ENCODE results near the gene A4GALT. TPM values are rescaled to one million over a fixed set of nuclear protein-coding genes. Genes with fewer than 3 reads are reported as not detected.
A peak's percentile ranks its signal among the peaks of the same experiment; 100 is the strongest.

The A4GALT gene
- total RNA-seq, 1 donor from 2014 or later: 16.9 TPM

DNA sequence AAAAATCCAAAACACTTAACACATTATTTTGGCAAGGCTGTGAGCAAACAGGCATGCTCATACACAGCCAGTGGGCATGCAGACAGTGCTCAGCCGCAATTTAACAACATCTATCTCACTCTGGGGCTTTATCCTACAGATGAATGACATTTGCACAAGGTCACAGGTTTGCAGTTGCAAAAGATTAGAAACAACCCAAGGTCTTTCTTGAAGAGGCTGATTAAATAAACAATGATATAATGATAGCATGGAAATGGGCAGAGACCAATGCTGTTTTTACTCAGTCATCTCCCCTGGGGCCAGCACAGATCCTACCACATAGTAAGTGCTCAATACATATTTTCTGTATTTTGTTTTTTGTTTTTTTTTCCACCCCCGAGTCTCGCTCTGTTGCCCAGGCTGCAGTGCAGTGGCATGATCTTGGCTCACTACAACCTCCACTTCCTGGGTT, 9.4 kb downstream of the A4GALT start:
- ATAC-seq (ENCODE audit: low read depth) (peak; percentile 56), DNase-seq (no peak)
- intact Hi-C loops (cut with micrococcal nuclease): no loop called here
- H3K36me3 Mint-ChIP-seq (ENCODE audit: low read depth): no peaks in the 10 kb centered on the region
- CTCF ChIA-PET: no interaction called here
- POLR2A ChIA-PET: interaction anchor here (0.5 kb wide), 1 partner anchor 9 kb away, joined by 3 read pairs; no protein-coding TSS in a partner anchor
- TF ChIP-seq, protein P1, sequence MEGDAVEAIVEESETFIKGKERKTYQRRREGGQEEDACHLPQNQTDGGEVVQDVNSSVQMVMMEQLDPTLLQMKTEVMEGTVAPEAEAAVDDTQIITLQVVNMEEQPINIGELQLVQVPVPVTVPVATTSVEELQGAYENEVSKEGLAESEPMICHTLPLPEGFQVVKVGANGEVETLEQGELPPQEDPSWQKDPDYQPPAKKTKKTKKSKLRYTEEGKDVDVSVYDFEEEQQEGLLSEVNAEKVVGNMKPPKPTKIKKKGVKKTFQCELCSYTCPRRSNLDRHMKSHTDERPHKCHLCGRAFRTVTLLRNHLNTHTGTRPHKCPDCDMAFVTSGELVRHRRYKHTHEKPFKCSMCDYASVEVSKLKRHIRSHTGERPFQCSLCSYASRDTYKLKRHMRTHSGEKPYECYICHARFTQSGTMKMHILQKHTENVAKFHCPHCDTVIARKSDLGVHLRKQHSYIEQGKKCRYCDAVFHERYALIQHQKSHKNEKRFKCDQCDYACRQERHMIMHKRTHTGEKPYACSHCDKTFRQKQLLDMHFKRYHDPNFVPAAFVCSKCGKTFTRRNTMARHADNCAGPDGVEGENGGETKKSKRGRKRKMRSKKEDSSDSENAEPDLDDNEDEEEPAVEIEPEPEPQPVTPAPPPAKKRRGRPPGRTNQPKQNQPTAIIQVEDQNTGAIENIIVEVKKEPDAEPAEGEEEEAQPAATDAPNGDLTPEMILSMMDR (IDR thresholded peaks at IDR 0.05): no peak
- peaks cover 2% of the 10 kb centered on the region for H3K9me3 Mint-ChIP-seq
- no peak overlapping the region for H3K4me3 Mint-ChIP-seq
- H3K27ac Mint-ChIP-seq: no peak overlapping the region
- peaks cover 6% of the 10 kb centered on the region for H3K27me3 Mint-ChIP-seq
- H3K4me1 Mint-ChIP-seq: peaks cover 22% of the 10 kb centered on the region

DNA sequence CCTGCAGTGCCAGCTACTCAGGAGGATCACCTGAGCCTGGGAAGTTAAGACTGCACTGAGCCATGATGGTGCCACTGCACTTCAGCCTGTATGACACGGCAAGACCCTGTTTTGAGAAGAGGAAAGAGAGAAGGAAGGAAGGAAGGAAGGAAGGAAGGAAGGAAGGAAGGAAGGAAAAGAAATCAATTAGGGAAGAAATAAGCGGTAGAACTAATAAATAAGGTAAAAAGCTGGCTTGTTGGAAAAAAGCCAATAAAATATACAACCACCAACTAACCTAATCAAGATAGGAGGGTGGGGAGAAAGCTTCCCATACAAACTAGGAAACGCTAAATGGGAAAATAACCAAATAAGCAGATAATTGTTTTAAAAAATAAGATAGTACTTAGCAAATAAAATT, 12.3 kb downstream of the A4GALT start:
- Mint-ChIP-seq H3K27me3 (peaks cover 6% of the 10 kb centered on the region), H3K27ac (no peak overlapping the region), H3K36me3 (ENCODE audit: low read depth) (no peaks in the 10 kb centered on the region), H3K9me3 (peaks cover 2% of the 10 kb centered on the region), H3K4me3 (no peak overlapping the region), H3K4me1 (peaks cover 16% of the 10 kb centered on the region)
- POLR2A ChIA-PET: interaction anchor here (0.7 kb wide), 1 partner anchor 53 kb away, joined by 3 read pairs; no protein-coding TSS in a partner anchor
- ATAC-seq (ENCODE audit: low read depth) (no peak), DNase-seq (no peak)
- TF ChIP-seq, protein P1 (IDR thresholded peaks at IDR 0.05): no peak
- CTCF ChIA-PET: no interaction called here
- intact Hi-C loops (cut with micrococcal nuclease): no loop called here

DNA sequence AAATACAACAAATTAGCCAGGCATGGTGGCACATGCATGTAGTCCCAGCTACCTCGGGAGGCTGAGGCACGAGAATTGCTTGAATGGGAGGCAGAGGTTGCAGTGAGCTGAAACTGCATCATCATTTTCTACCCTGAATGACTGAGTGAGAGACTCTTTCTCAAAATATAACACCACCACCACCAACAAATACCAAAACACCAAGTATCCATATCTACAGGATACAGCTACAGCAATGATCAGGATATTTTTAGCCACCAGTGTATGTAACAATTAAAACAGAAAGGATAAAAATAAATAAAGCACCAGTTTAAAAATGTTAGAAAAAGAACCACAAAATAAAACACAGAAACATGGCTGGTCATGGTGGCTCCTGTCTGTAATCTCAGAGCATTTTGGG, 13.2 kb downstream of the A4GALT start:
- ChIA-PET CTCF (interaction anchor here (0.6 kb wide), 1 partner anchor 191 kb away, joined by 3 read pairs; no protein-coding TSS in a partner anchor), POLR2A (no interaction called here)
- H3K36me3 Mint-ChIP-seq (ENCODE audit: low read depth): no peaks in the 10 kb centered on the region
- no peak overlapping the region for H3K27ac Mint-ChIP-seq
- intact Hi-C loops (cut with micrococcal nuclease): no loop called here
- TF ChIP-seq, protein P1 (IDR thresholded peaks at IDR 0.05): no peak
- H3K4me3 Mint-ChIP-seq: no peak overlapping the region
- peaks cover 16% of the 10 kb centered on the region for H3K4me1 Mint-ChIP-seq
- peaks cover 2% of the 10 kb centered on the region for H3K9me3 Mint-ChIP-seq
- DNase-seq: no peak
- no peak for ATAC-seq (ENCODE audit: low read depth)
- peaks cover 4% of the 10 kb centered on the region for H3K27me3 Mint-ChIP-seq

DNA sequence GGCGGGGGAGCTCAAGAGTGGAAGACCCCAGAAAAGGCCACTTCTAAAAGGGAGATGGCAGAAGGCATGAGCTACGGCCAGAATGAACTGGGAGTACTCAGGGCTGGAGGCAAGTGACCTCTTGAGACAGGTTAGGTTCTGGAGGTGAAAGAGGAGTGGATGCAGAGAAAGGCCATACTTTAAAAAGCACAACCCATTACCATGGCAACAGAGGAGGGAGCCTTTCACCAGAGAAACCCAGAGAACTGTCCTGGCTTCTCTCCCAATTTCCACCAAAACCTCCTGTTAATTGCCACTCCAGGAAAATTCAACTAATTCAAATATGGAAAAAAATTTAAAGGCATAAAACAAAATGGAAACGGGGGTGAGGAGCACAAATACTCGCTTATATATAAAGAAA, 15.8 kb downstream of the A4GALT start:
- CTCF ChIA-PET: no interaction called here

DNA sequence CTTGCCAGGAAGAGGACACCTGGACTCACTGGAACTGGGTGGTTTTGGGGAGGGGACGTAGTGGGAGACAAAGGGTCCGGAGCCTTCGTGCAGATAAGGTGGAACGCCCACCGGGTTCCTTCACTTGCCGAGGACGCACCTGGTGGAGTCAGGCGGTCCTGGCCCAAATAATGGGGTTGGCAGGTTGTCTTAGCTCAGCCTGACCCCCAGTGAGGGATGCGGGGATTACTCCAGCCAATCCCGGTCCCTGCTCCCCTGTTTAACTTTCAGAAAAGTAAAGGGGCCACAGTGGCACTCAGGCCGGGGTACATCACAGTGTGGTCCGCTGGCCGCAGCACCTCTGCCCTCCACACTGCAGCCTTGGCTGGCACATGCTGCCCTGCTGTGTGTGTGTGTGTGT, 18.0 kb downstream of the A4GALT start:
- no peak overlapping the region for H3K4me3 Mint-ChIP-seq
- ChIA-PET POLR2A (no interaction called here), CTCF (no interaction called here)

More for the DNA sequence above, 15.8 kb downstream of the A4GALT start:
- Mint-ChIP-seq H3K9me3 (peaks cover 2% of the 10 kb centered on the region), H3K27ac (no peak overlapping the region), H3K4me3 (no peak overlapping the region), H3K36me3 (ENCODE audit: low read depth) (no peaks in the 10 kb centered on the region), H3K27me3 (peaks cover 2% of the 10 kb centered on the region), H3K4me1 (peaks cover 3% of the 10 kb centered on the region)
- TF ChIP-seq, protein P1 (IDR thresholded peaks at IDR 0.05): no peak
- DNase-seq (no peak), ATAC-seq (ENCODE audit: low read depth) (no peak)
- intact Hi-C loops (cut with micrococcal nuclease): no loop called here
- POLR2A ChIA-PET: interaction anchor here (0.6 kb wide), 2 partner anchors 11 to 1069 kb away, joined by 3 to 5 read pairs; no protein-coding TSS in a partner anchor

More for the DNA sequence above, 18.0 kb downstream of the A4GALT start:
- intact Hi-C loops (cut with micrococcal nuclease): no loop called here
- Mint-ChIP-seq H3K4me1 (peaks cover 3% of the 10 kb centered on the region), H3K27me3 (no peaks in the 10 kb centered on the region), H3K36me3 (ENCODE audit: low read depth) (no peaks in the 10 kb centered on the region), H3K9me3 (no peaks in the 10 kb centered on the region), H3K27ac (no peak overlapping the region)
- ATAC-seq (ENCODE audit: low read depth) (no peak), DNase-seq (no peak)
- TF ChIP-seq, protein P1 (IDR thresholded peaks at IDR 0.05): no peak

All from activated B cell treated with CpG ODN at 0.5 μM for 24 hours (primary cell).